Adipocyte (in vitro differentiated cells): ENCODE measurements around the gene DNAJC4.

Source experiments
- DNase-seq: peaks from one replicate; pipeline ENCODE4 v3.0.0-alpha.2; 2015; ENCODE audit warnings: low read depth
- H3K27me3 ChIP-seq: replicated peaks from 2 replicates; pipeline ENCODE4 v1.7.0; 2013; ENCODE audit warnings: mild to moderate bottlenecking, low read length, moderate library complexity; ENCODE audit not compliant: control insufficient read depth, insufficient read depth
- H3K36me3 ChIP-seq: 2 replicates; pipeline ENCODE4 v1.7.0; 2013; ENCODE audit warnings: low read length, mild to moderate bottlenecking, moderate library complexity; ENCODE audit not compliant: control insufficient read depth, insufficient read depth, severe bottlenecking
- H3K4me1 ChIP-seq: 2 replicates; pipeline ENCODE4 v1.7.0; 2013; ENCODE audit warnings: mild to moderate bottlenecking, low read length, moderate library complexity; ENCODE audit not compliant: control insufficient read depth, insufficient read depth
- H3K4me3 ChIP-seq: 2 replicates; pipeline ENCODE4 v1.7.0; 2013; ENCODE audit warnings: mild to moderate bottlenecking, low read length, moderate library complexity
- H3K9ac ChIP-seq: 2 replicates; pipeline ENCODE4 v1.7.0; 2013; ENCODE audit warnings: mild to moderate bottlenecking, low read length, moderate library complexity
- H3K9me3 ChIP-seq: 2 replicates; pipeline ENCODE4 v1.7.0; 2013; ENCODE audit warnings: mild to moderate bottlenecking, low read length, moderate library complexity; ENCODE audit not compliant: control insufficient read depth

Gene DNAJC4

DNA sequence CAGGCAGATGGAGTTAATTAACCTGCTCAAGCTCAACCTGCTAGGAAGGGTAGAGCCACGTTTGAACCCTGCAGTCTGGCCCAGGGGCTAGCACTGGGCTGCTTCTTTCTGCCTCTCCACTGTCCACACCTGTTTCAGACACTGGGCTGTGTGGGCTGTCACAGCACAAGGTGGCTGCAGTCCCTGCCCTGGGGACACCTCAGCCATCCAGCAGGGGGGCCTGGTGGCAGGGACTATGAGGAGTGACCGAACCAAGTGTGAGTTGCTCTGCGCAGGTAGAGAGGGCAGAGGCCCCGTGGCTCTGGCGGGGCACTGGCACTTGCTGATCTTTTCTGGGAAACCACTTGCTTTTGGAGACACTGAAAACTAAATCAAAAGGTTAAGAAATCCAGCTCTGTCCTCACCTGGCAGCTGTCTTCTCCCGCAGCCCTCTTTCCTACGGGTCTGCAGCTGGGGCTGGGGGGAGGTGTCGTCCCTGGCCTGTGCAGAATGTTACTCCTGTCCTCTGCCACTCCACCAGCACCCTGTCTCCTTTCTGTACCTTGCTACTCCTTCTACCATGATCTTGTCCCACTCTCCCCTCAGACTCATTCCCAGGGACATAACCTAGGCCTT lies 48.3 kb downstream of the DNAJC4 start:
- Histone ChIP-seq H3K36me3 (peaks cover 22% of the 10 kb centered on the region), H3K9me3 (no peaks in the 10 kb centered on the region), H3K9ac (no peak overlapping the region), H3K4me1 (peaks cover 1% of the 10 kb centered on the region), H3K27me3 (no peaks in the 10 kb centered on the region), H3K4me3 (no peak overlapping the region)
- DNase-seq = no peak

DNA sequence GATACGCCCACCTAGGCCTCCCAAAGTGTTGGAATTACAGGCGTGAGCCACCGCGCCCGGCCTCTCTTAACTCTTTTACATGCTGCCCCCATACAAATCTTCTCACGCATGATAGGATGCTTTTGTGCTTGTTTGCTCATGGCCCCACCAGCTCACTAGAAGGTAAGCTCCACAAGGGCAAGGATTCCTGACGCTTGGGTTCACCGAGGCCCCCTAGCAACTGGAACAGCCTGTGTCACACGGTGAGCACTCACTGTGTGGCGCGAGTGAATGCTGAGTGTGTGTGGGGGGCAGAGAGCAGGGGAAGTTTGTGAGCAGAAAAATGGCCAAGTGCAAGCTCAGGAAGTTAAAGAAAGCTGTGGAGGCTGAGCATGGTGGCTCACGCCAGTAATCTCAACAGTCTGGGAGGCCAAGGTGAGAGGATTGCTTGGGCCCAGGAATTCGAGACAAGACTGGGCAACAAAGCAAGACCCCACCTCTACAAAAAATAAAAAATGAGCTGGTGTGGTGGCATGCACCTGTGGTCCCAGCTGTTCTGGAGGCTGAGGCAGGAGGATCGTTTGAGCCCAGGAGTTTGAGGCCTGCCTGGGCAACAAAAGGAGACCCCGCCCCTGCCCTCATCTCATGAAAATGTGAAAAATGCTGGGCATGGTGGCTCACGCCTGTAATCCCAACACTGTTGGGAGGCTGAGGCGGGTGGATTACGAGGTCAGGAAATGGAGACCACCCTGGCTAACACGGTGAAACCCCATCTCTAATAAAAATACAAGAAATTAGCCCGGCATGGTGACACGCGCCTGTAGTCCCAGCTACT lies 51.8 kb downstream of the DNAJC4 start:
- no peak for DNase-seq
- no peak overlapping the region for H3K9ac ChIP-seq
- H3K4me1 ChIP-seq = peaks cover 16% of the 10 kb centered on the region
- no peaks in the 10 kb centered on the region for H3K27me3 ChIP-seq
- no peak overlapping the region for H3K4me3 ChIP-seq
- peaks cover 10% of the 10 kb centered on the region for H3K36me3 ChIP-seq
- no peaks in the 10 kb centered on the region for H3K9me3 ChIP-seq

DNA sequence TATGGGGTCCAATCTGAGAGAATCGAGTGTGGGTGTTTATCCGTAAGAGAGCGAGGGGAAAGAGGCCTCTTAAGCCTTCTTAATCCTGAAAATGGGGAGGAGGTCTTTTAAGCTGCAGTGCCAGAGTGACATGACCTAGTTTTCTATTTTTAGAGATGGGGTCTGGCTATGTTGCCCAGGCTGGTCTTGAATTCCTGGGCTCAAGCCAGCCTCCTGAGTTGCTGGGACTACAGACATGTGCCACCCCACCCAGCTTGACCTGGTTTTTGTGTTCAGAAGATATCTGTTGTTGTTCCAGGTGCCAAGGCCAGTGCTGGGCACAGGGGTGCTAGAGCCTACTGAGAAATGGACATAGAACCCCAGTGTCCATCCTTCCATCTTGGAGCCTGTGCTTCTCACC lies 52.7 kb downstream of the DNAJC4 start:
- Histone ChIP-seq H3K4me3 (no peak overlapping the region), H3K27me3 (no peaks in the 10 kb centered on the region), H3K36me3 (peaks cover 10% of the 10 kb centered on the region)

More for the DNA sequence above, 52.7 kb downstream of the DNAJC4 start:
- DNase-seq = no peak
- H3K9me3 ChIP-seq = no peaks in the 10 kb centered on the region
- peak overlapping the region; percentile 96 for H3K9ac ChIP-seq
- H3K4me1 ChIP-seq = peaks cover 16% of the 10 kb centered on the region
